Kidney epithelial cell (primary cell): Measurements from ENCODE around the gene FBXO47. TPM values are rescaled to one million over a fixed set of nuclear protein-coding genes. Genes with fewer than 3 reads are reported as not detected.

Experiments used
- DNase-seq: peaks from one replicate; pipeline ENCODE4 v3.0.0-alpha.2; 2010; ENCODE audit warnings: low read depth
- H3K27me3 ChIP-seq: 2 replicates; pipeline ENCODE4 v1.6.0; 2011; ENCODE audit warnings: low read length; ENCODE audit not compliant: control insufficient read depth, insufficient read depth
- H3K36me3 ChIP-seq: 2 replicates; pipeline ENCODE4 v1.5.1; 2011; ENCODE audit warnings: low read length; ENCODE audit not compliant: control insufficient read depth, insufficient read depth
- H3K4me3 ChIP-seq: 2 replicates; pipeline ENCODE4 v1.5.1; 2011; ENCODE audit warnings: low read depth, mild to moderate bottlenecking, control low read depth, low read length
- CTCF ChIP-seq: IDR thresholded peaks from 2 replicates; pipeline ENCODE4 v1.5.1; 2011; ENCODE audit warnings: mild to moderate bottlenecking, moderate library complexity, low read length, control low read depth, inconsistent platforms; ENCODE audit not compliant: insufficient read depth, poor library complexity, severe bottlenecking
- total RNA-seq: library from RNA; depleted of rRNA; stranded (reverse); fragments of >200 nt; gene quantifications from 2 replicates; pipeline ENCODE4 v1.2.3, GENCODE V29; 2015

FBXO47 gene
- total RNA-seq, 1 donor from 2014 or later, result not detected

- DNase-seq, result no peak
- TF ChIP-seq CTCF, result no peak
- Histone ChIP-seq H3K27me3 (no peaks in the 10 kb centered on the region), H3K36me3 (peaks cover 3% of the 10 kb centered on the region), H3K4me3 (no peak overlapping the region)
Measured at GRCh38 chr17:38893113-38893512, 74.1 kb downstream of the FBXO47 start.

- Histone ChIP-seq H3K27me3 (no peaks in the 10 kb centered on the region), H3K36me3 (peaks cover 3% of the 10 kb centered on the region), H3K4me3 (no peak overlapping the region)
- no peak for TF ChIP-seq CTCF
- DNase-seq, result no peak
Measured at GRCh38 chr17:38892620-38893019, 74.6 kb downstream of the FBXO47 start.

- TF ChIP-seq CTCF, result no peak
- no peak for DNase-seq
- Histone ChIP-seq H3K36me3 (peaks cover 3% of the 10 kb centered on the region), H3K27me3 (no peaks in the 10 kb centered on the region), H3K4me3 (no peak overlapping the region)
Measured at GRCh38 chr17:38892083-38892482, 75.1 kb downstream of the FBXO47 start.

- Histone ChIP-seq H3K27me3 (no peaks in the 10 kb centered on the region), H3K36me3 (peaks cover 3% of the 10 kb centered on the region), H3K4me3 (no peak overlapping the region)
- TF ChIP-seq CTCF, result no peak
- DNase-seq, result no peak
Measured at GRCh38 chr17:38891441-38891840, 75.8 kb downstream of the FBXO47 start.

- no peak overlapping the region for H3K4me3 ChIP-seq
- TF ChIP-seq CTCF, result no peak
- DNase-seq, result no peak
- H3K27me3 ChIP-seq, result no peaks in the 10 kb centered on the region
- H3K36me3 ChIP-seq, result peaks cover 3% of the 10 kb centered on the region
Measured at GRCh38 chr17:38890410-38890746, 76.8 kb downstream of the FBXO47 start.

GRCh38 chr17:38889745-38890409 is 77.3 kb downstream of the FBXO47 start:
- Histone ChIP-seq H3K27me3 (no peaks in the 10 kb centered on the region), H3K4me3 (no peak overlapping the region), H3K36me3 (peaks cover 3% of the 10 kb centered on the region)
- TF ChIP-seq CTCF, result no peak
- DNase-seq, result no peak
